Lung (tissue), 12 donors: ENCODE results near the gene IQGAP2. TPM values are rescaled to one million over a fixed set of nuclear protein-coding genes. Genes with fewer than 3 reads are reported as not detected.

Experiments used
- ATAC-seq: fragments of 200-7000 bp; cut with Tn5 transposase; one replicate; pipeline ENCODE4 v1.9.1; 2020; ENCODE audit warnings: moderate number of reproducible peaks; ENCODE audit not compliant: insufficient read depth, low FRiP score
- DNase-seq, 3 donors: peaks; one replicate each; pipeline ENCODE4 v3.0.0-alpha.2; 2013 to 2017
- H3K27ac ChIP-seq, 2 donors: one replicate each; pipeline ENCODE4 v1.5.1; 2013; ENCODE audit warnings: mild to moderate bottlenecking in 2 of 2, moderate library complexity in 2 of 2, control low read depth in 1 of 2, inconsistent platforms in 1 of 2, low read depth in 1 of 2, low read length in 1 of 2
- H3K27me3 ChIP-seq, 3 donors: one replicate each; pipeline ENCODE4 v1.5.1; 2013; ENCODE audit warnings: low read length in 2 of 3; ENCODE audit not compliant: control insufficient read depth in 3 of 3, insufficient read depth in 3 of 3
- H3K36me3 ChIP-seq, 4 donors: one replicate each; pipeline ENCODE4 v1.5.1; 2013; ENCODE audit warnings: low read length in 4 of 4, mild to moderate bottlenecking in 1 of 4, moderate library complexity in 1 of 4; ENCODE audit not compliant: control insufficient read depth in 4 of 4, insufficient read depth in 4 of 4
- H3K4me1 ChIP-seq, 5 donors: one replicate each; pipeline ENCODE4 v1.5.1; 2013; ENCODE audit warnings: low read length in 5 of 5, mild to moderate bottlenecking in 2 of 5, moderate library complexity in 1 of 5; ENCODE audit not compliant: control insufficient read depth in 5 of 5, insufficient read depth in 5 of 5
- H3K4me3 ChIP-seq: one replicate; pipeline ENCODE4 v1.5.1; 2013; ENCODE audit warnings: mild to moderate bottlenecking, control low read depth, moderate library complexity
- H3K9ac ChIP-seq, 2 donors: one replicate each; pipeline ENCODE4 v1.5.1; 2013; ENCODE audit warnings: low read length in 2 of 2, control low read depth in 1 of 2; ENCODE audit not compliant: insufficient read depth in 1 of 2
- H3K9me3 ChIP-seq, 4 donors: one replicate each; pipeline ENCODE4 v1.5.1; 2013; ENCODE audit warnings: low read length in 3 of 4, mild to moderate bottlenecking in 1 of 4, moderate library complexity in 1 of 4; ENCODE audit not compliant: control insufficient read depth in 4 of 4, insufficient read depth in 3 of 4
- CTCF ChIP-seq: IDR thresholded peaks from 2 replicates; pipeline ENCODE4 v1.5.1; 2012; ENCODE audit warnings: mild to moderate bottlenecking; ENCODE audit errors: control extremely low read depth, extremely low read depth
- WGBS, 2 donors: extraction: QIAGEN DNeasy Blood & Tissue Kit; methylation state at CpG; one replicate each; pipeline ENCODE4 v1.1.7; 2013; 5-methylcytosine and 5-hydroxymethylcytosine counted together
- polyA plus RNA-seq, 2 donors: library from polyadenylated mRNA; stranded (reverse); fragments of 200-250 nt; gene quantifications; one replicate each; pipeline ENCODE4 v1.2.1, GENCODE V29; 2013
- total RNA-seq, 2 donors: library from RNA; depleted of rRNA in 1 of 2; stranded (reverse); fragments of >200 nt in 1 of 2; gene quantifications; one replicate each; pipeline ENCODE4 v1.2.1, GENCODE V29; 2014 to 2021
- donor health status: control.
- donor health status: control.
- donor health status: Bipolar disorder and iron deficiency.
- donor health status: healthy.
- donor health status: DM: yes; HTN: yes; CAD: no.

IQGAP2 gene
- total and polyA plus RNA-seq, 4 donors = 6.0 to 33.6 (median 13.7) TPM

DNA sequence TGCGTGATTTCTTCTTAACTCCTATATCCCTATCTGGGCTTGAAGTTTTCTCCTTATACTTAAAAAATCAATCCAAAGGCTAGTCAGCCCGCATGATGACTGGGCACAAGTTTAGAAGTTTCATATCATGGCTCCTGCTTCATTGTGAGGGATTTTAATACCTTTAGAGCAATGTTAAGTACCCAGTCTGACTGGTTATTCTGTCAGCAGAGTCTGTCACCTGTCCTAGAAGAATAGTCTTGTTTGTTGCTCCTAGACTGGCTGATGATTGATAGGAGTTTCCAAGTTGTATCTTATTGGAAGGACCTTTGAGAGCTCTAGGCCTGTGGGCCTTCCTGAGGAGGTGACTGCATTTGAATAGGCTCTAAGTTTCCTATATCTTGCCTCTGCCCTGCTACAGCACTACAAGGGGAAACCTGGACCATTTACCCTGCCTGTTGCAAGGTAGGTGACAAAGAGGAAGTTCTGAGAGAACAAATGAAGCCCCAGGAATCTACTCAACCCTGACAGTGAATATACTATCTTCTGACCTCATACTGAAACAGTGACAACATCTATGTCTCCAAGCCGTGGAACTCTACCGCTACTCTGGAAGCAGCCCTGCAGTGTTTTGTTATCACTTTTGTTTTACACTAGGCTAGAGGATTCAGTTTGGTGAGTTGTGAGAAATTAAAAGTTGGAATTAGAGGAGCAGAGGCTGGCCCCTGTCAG lies 153.6 kb downstream of the IQGAP2 start:
- WGBS, 2 donors = 86 to 93% methylated on average over 4 of the region's 4 CpGs
- no peak for ATAC-seq
- H3K4me3 ChIP-seq = no peak overlapping the region
- no peaks in the 10 kb centered on the region for H3K27me3 ChIP-seq
- H3K9me3 ChIP-seq = no peaks in the 10 kb centered on the region
- H3K27ac ChIP-seq = no peak overlapping the region
- H3K4me1 ChIP-seq = peaks cover 0 to 10% (median 0%) of the 10 kb centered on the region in 5 donors
- H3K9ac ChIP-seq = no peak overlapping the region
- no peaks in the 10 kb centered on the region for H3K36me3 ChIP-seq
- no peak for TF ChIP-seq CTCF
- no peak for DNase-seq

DNA sequence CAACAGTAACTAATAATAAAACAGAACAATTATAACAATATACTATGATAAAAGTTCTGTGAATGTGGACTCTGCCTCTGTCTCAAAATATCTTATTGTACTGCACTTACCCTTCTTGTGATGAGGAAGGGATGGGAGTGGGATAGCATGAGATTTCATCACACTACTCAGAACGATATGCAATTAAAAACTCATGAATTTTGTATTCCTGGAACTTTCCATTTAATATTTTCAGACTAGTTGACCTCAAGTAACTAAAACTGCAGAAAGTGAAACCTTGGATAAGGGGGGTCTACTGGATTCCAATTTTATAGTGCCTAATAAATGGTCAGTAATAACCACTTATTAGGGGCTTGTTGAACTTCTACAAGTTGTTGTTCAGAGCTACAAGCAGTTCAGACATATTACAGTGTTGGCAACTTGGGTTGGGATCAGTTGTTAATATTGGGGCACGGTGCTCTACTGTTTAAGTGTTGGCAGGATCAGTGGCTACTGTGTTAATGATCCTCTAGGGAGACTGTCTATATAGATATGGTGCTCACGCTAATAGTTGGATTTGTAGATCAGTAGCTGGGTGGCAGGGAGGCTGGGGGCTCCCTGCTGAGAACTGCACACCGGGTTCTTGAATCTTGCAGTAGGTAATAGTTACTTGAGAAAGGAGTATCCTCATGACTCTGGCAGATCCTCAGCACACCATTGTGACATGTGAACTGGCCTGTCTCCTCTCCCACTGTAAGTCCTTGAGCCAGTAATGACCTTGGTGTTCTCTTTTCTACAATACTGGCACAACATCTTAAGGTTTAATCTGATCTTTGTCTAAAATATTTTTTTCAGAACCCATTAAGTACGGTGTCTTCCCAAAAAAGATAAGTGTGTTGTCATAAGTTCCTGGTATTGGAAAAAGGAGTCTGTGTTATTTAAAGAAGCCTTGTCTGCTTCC lies 158.1 kb downstream of the IQGAP2 start:
- TF ChIP-seq CTCF = no peak
- DNase-seq = peak in 2 of 3 donors; percentile 50 to 73
- Histone ChIP-seq H3K9ac (no peak overlapping the region), H3K4me3 (no peak overlapping the region), H3K4me1 (peaks cover 0 to 31% (median 6%) of the 10 kb centered on the region in 5 donors), H3K27me3 (no peaks in the 10 kb centered on the region), H3K36me3 (no peaks in the 10 kb centered on the region), H3K9me3 (no peaks in the 10 kb centered on the region), H3K27ac (no peak overlapping the region)
- 75 to 84% methylated on average over 5 of the region's 5 CpGs for WGBS, 2 donors
- ATAC-seq = no peak

DNA sequence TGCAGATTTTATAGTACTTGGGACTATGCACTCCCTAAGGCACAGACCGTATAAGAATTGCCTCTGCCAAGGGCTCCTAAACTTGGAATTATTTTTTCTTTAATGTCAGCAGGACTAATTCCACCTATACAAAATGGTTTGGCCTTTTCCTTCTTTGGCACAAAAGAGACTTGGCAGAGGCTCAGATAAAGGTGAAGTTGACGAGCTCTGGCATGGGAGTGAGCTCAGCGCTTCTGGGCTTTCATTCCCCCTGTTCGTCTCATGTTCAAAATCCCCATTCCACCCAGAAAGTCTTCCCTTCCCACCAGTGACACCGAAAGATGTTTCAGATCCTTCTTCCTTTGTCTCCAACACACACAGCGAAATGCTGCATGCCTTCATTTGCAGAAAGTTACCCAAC lies 158.9 kb downstream of the IQGAP2 start:
- no peak for TF ChIP-seq CTCF
- H3K4me1 ChIP-seq = peaks cover 0 to 31% (median 6%) of the 10 kb centered on the region in 5 donors
- no peaks in the 10 kb centered on the region for H3K27me3 ChIP-seq
- DNase-seq (no peak), ATAC-seq (no peak)
- no peak overlapping the region for H3K9ac ChIP-seq
- WGBS, 2 donors = 90 to 93% methylated on average over 6 of the region's 6 CpGs
- H3K9me3 ChIP-seq = no peaks in the 10 kb centered on the region
- H3K27ac ChIP-seq = no peak overlapping the region
- H3K36me3 ChIP-seq = no peaks in the 10 kb centered on the region
- H3K4me3 ChIP-seq = no peak overlapping the region
